Right renal cortex interstitium (tissue), 3 donors: ENCODE measurements around the gene CEP164. TPM values are rescaled to one million over a fixed set of nuclear protein-coding genes. Genes with fewer than 3 reads are reported as not detected.
A peak's percentile ranks its signal among the peaks of the same experiment; 100 is the strongest.

Experiments
- DNase-seq, 3 donors: peaks; one replicate each; pipeline ENCODE4 v3.0.0-alpha.2; 2013; ENCODE audit warnings: low read depth in 3 of 3, low spot score in 2 of 3
- polyA plus RNA-seq, 3 donors: library from polyadenylated mRNA; unstranded; fragments of 120-200 nt; gene quantifications; one replicate each; pipeline ENCODE4 v1.2.1, GENCODE V29; 2013; ENCODE audit not compliant: insufficient read length in 3 of 3

Gene CEP164
- 10 to 100 TPM; 19.6 to 22.9 (median 22.1) TPM for polyA plus RNA-seq

GRCh38 chr11:117327567-117328374, at the start of gene CEP164:
Gene CEP164 (plus strand): TSS chr11:117327854. CDS start chr11:117338587, 10,733 bp downstream.
- DNase-seq = peak; percentile 86 to 93 (median 89)

- no peak for DNase-seq
Measured at GRCh38 chr11:117278347-117278746, 49.3 kb upstream of the CEP164 start.

- DNase-seq = no peak
Measured at GRCh38 chr11:117279711-117280376, 47.8 kb upstream of the CEP164 start.

GRCh38 chr11:117281159-117281558, 46.5 kb upstream of the CEP164 start:
- no peak for DNase-seq

GRCh38 chr11:117281869-117282268, 45.8 kb upstream of the CEP164 start:
- DNase-seq = no peak

- no peak for DNase-seq
Measured at GRCh38 chr11:117282956-117283355, 44.7 kb upstream of the CEP164 start.

GRCh38 chr11:117284053-117284452, 43.6 kb upstream of the CEP164 start:
- no peak for DNase-seq

GRCh38 chr11:117286588-117286987, 41.1 kb upstream of the CEP164 start:
- DNase-seq = no peak

GRCh38 chr11:117287668-117288067, 40.0 kb upstream of the CEP164 start:
- no peak for DNase-seq

- DNase-seq = no peak
Measured at GRCh38 chr11:117289795-117290194, 37.9 kb upstream of the CEP164 start.

GRCh38 chr11:117290809-117291396, 36.8 kb upstream of the CEP164 start, which contains the start of gene BACE1-AS:
Gene BACE1-AS (plus strand): TSS chr11:117291346.
- DNase-seq = no peak

GRCh38 chr11:117292616-117293015, 35.0 kb upstream of the CEP164 start:
- no peak for DNase-seq

- no peak for DNase-seq
Measured at GRCh38 chr11:117295438-117296137, 32.1 kb upstream of the CEP164 start.

GRCh38 chr11:117296881-117297280, 30.8 kb upstream of the CEP164 start:
- DNase-seq = no peak

GRCh38 chr11:117298195-117298594, 29.5 kb upstream of the CEP164 start:
- DNase-seq = no peak

- DNase-seq = no peak
Measured at GRCh38 chr11:117299351-117300282, 28.0 kb upstream of the CEP164 start.

- DNase-seq = peak in 1 of 3 donors; percentile 68
Measured at GRCh38 chr11:117300283-117300663, 27.4 kb upstream of the CEP164 start.

GRCh38 chr11:117300773-117301172, 26.9 kb upstream of the CEP164 start:
- peak in 2 of 3 donors; percentile 40 to 41 for DNase-seq

GRCh38 chr11:117302228-117302627, 25.4 kb upstream of the CEP164 start:
- no peak for DNase-seq

GRCh38 chr11:117303101-117303500, 24.6 kb upstream of the CEP164 start:
- no peak for DNase-seq
